DMS53 treated with DMSO at 0.1 percent for 48 hours (cell line): ENCODE data around the gene GOLT1B.
"Not testable (repeated sequence)": the region's sequence is repeated elsewhere in the genome, so short reads cannot be mapped to it uniquely, and the experiment has no call there.

Source experiments
- DNase-seq: peaks from one replicate; lab custom pipeline; 2025; ENCODE audit not compliant: unreplicated experiment; lab: John Stamatoyannopoulos, UW

The GOLT1B gene, protein sequence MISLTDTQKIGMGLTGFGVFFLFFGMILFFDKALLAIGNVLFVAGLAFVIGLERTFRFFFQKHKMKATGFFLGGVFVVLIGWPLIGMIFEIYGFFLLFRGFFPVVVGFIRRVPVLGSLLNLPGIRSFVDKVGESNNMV

DNA sequence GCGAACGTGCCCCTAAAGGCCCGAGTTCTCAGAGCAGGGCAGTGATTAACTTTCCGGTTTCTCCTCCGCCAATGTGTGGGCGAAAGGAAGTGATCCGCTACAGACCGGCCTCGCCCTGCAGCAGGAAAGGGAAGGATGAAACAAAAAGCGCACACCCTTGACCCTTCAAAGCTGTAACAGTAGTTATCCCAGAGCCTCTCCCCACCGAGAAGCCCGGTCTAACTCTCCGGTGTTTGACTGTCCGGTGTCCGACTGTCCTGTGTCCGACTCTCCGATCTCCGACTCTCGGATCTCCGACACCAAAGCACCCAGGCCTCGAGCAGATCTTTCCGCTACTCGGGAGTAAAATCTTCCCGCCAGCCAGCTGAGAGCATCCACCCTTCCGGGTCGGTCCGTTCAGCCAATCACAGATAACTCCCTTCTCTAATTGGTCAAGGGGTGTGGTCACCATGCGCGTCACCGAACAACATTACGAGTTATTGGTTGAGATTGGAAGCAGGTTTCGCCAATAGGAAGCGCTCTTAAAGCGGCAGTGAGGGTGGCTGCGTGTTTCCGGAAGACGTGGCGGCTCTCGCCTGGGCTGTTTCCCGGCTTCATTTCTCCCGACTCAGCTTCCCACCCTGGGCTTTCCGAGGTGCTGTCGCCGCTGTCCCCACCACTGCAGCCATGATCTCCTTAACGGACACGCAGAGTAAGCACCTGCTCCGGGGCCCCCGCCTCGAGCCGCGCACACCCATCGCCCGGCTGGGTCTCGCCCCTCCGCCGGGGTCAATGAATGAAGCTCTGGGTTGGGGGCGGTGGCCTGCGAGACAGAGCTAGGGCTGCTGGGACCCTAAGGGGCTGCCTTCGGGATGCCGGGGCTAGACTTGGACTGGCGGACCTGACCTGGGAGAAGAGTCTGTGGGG lies at the start of gene GOLT1B, which contains the start of gene RECQL:
GOLT1B (plus strand) TSS at position 532 of the 906 bp plus-strand sequence; CDS start at position 667, 135 bp downstream.
RECQL (minus strand) TSS at position 378 of the 906 bp plus-strand sequence. CDS start 2,065 bp downstream, outside the sequence.
- DNase-seq: peak; percentile 100

DNA sequence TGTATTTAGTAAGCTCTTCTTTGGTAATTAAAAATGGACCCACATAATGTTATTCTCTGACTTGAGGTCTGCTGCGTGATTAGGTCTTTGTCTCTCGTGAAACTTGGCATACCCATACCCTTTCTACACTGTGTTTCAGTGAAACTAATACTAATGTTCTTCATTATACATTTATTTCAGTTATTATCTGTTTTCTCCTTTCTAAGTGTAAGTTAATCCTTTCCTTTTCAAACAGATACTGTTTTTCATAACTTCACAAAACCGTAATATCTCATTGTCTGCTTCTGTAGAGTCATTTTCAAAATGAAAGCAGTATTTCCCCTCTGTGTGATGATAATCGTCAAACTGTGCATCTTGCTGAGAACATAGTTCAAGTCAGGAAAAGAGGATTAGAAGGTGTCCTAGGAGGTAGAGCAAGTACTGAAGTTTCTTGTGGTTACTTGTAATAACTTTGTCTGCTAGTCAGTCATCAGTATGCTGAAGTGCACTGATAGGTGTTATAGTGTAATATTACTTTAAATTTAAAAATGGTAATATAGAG lies 48.2 kb upstream of the GOLT1B start:
- DNase-seq: no peak

- DNase-seq: no peak
Observed at GRCh38 chr12:21456291-21456780, 45.3 kb upstream of the GOLT1B start.

DNA sequence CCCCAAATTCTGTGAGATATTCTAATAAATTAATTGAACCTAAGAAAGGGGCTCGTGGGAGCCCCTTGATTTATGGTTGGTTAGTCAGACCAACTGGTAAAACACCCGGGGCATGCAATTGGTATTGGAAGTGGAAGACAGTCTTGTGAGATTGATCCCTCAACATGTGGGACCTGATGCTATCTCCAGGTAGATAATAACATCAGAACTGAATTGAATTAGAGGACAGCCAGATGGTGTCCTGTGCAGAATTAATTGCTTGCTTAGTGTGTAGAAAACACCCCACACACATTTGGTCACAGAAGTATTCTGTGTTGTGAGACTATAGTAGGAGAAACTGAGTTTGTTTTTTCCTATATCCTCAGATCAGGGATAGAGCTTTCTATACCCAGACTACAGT lies 42.1 kb upstream of the GOLT1B start:
- no peak for DNase-seq

GRCh38 chr12:21467334-21467733 lies 34.3 kb upstream of the GOLT1B start:
- not testable (repeated sequence) for DNase-seq

- DNase-seq: no peak
Observed at GRCh38 chr12:21471294-21471693, 30.3 kb upstream of the GOLT1B start.

- DNase-seq: no peak
Observed at GRCh38 chr12:21472197-21472823, 29.3 kb upstream of the GOLT1B start.

DNA sequence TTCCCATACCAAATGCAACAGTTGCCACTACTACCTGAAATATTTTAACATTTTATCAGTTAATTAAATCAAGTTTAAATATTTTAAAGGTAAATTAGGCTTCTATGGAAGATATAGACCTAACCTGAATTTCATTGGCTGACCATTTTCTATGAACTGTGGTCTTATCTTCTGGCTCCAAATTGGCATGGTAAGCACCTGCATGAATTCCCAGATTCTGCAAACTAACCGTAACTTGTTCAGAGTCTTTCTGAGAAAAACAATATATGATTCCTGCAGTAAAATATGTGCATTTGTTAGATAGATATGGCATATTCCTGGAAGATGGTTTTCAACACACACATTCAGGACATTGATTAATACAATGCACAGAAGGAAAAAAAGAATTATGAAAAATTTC lies 26.0 kb upstream of the GOLT1B start:
- no peak for DNase-seq

DNA sequence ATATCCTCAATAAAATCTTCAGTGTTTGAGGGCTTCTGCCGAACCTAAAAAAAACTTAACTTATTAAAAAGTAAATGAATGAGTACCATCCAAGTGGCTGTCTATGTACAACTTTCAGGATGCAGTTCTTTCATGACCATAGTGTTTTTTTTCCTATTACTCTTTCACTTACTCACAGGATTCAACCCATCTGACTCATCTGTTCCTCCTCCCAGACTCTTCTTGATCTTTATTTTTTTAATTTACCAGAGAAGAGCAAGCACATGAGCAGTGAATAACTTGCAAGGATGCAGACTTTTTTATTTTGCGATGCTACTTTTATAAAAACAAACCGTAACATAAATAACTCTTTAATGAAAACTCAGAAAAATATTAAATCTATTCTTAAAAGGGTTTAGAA lies 24.6 kb upstream of the GOLT1B start:
- no peak for DNase-seq

- DNase-seq: no peak
Observed at GRCh38 chr12:21478756-21479455, 22.7 kb upstream of the GOLT1B start.

DNA sequence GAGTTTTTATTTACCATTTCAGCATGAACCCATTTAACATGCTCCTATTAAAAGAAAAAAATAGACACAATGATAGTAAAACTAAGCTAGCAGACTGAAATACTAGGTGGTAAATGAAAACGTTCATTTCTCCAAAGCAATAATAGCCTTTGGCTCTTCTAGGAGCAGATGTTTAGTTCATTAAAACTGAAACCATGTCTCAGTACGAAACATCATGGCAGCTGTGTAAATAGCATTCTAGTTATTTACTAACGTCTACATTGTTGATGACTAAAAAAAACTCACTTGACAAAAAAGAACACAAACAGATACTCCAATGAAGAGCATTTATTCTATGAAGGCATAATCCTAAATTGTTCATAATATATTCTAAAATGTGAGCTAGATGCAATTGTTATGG lies 18.1 kb upstream of the GOLT1B start:
- peak; percentile 93 for DNase-seq

DNA sequence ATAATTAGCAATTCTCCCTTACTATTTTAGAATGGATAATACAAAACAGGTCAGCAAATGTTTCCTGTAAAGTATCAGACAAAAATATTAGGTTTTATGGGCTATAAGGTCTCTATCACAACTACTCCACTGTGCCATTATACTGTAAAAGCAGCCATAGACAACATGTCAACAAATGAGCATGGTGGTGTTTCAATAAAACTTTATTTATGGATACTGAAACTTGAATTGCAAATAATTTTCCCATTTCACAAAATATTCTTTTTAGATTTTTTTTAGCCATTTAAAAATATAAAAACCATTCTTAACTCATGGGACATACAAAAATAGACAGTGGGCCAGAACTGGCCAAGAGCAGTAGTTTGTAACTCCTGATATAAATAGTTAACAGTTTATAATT lies 15.6 kb upstream of the GOLT1B start:
- DNase-seq: no peak

- DNase-seq: no peak
Observed at GRCh38 chr12:21499765-21500164, 1.8 kb upstream of the GOLT1B start.

DNA sequence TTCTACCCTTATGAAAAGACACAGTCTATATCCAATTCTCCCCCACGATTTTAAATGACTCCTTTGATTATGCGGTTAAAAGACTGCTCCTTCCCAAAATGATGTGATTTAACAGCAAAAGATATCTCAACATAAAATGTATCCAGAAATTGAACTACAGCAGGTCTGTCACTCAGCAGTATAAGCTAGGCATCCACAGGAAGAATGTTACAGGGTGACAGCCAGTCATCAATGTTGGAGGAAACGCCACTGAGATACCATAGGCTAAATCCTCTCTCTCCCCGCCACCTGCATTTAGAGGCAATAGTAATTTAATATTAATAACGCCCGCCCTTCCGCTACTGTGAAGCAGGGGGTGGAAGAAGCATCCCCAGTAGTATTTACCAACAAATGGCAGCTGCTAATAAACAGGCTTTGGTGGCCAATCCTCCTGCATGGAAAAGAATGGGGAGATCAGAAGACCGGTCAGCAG lies 767 bp upstream of the GOLT1B start:
- no peak for DNase-seq

GRCh38 chr12:21502164-21502496 lies 541 bp downstream of the GOLT1B start:
- no peak for DNase-seq

GRCh38 chr12:21502872-21503271 lies 1.3 kb downstream of the GOLT1B start:
- DNase-seq: no peak

DNA sequence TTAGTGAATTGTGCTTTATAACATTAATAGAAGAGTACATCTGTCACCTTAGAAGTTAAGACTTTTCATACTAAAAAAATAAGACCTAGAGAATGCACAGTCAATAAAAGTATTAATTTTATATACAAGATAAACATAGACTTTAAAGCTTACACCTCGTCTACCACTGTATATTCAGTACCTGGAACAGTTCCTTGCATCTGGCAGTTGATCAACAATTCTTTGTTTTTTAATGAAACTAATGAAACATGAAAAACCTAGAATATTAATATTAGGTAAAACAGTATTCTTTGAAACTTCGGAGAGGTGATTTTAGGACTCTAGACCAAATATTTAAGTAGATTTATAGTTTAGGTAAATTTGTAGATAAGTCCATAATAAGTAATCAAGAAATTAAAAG lies 4.3 kb downstream of the GOLT1B start:
- no peak for DNase-seq

- no peak for DNase-seq
Observed at GRCh38 chr12:21507849-21508248, 6.3 kb downstream of the GOLT1B start.

DNA sequence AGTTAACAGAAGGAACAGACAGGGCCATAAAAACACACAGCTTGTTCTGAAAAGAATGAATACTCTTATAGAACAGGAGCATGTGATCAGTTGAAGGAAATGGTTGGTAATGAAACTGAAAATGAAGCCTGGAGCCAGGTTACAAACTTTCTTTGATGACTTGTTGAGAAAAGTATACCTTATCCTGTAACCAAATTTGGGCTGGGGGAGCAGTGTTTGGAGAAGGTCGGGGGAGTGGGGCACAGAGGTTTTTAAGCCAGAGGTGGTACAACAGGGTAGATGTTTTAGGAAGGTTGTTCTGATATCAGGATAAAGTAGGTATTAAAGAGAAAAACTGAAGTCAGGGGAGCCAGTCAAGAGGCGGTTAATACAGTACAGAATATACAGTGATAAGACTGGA lies 8.2 kb downstream of the GOLT1B start:
- DNase-seq: no peak

- DNase-seq: no peak
Observed at GRCh38 chr12:21516281-21516680, 14.7 kb downstream of the GOLT1B start.

DNA sequence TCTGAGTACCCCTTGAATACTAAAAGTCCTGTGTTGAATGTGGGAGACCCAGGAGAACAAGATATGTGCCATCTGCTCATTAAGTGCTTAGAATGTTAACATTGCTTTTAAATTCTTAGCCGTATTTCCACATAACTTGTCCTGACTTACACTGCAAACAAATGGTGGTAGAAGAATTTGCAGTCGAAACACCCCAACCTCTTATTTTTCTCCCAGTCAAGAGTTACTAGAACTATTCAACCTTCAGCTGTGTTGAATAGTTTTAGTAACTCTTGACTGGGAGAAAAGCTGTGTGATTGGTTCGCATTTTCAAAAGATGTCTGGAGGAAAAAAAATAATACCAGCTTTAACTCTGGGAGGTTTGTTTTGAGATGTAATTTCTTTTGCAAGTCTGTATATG lies 16.9 kb downstream of the GOLT1B start:
- DNase-seq: no peak
